K562 (cell line): Measurements from ENCODE around the gene NR1D1.

Source experiments
- ATF7 ChIP-seq: fragments of 450-650 bp; IDR thresholded peaks from 2 replicates; pipeline ENCODE4 v1.7.1; 2014; ENCODE audit warnings: mild to moderate bottlenecking, moderate library complexity
- CBFB ChIP-seq: sonication (generic); formaldehyde crosslinking; IDR thresholded peaks from 2 replicates; pipeline ENCODE4 v1.4.0; 2020; ENCODE audit warnings: mild to moderate bottlenecking, missing genetic modification reagents
- EP300 ChIP-seq: IDR thresholded peaks from 2 replicates; pipeline ENCODE4 v1.6.1; 2012; ENCODE audit warnings: low read length, improper control_type of control experiment
- ILK ChIP-seq: fragments of 450-650 bp; IDR thresholded peaks from 2 replicates; pipeline ENCODE4 v1.6.1; 2016; ENCODE audit warnings: missing genetic modification characterization, low read depth, mild to moderate bottlenecking, missing compliant biosample characterization, moderate library complexity, borderline replicate concordance
- NFIC ChIP-seq: fragments of 450-650 bp; IDR thresholded peaks from 2 replicates; pipeline ENCODE4 v1.6.1; 2017; ENCODE audit warnings: mild to moderate bottlenecking, inconsistent platforms
- PHF21A ChIP-seq: fragments of 450-650 bp; IDR thresholded peaks from 2 replicates; pipeline ENCODE4 v1.6.1; 2017; ENCODE audit warnings: low read depth, borderline replicate concordance
- POLR2A ChIP-seq: fragments of 450-650 bp; conservative IDR thresholded peaks from 2 replicates; pipeline ENCODE4 v1.6.1; 2016
- RFX5 ChIP-seq: IDR thresholded peaks from 2 replicates; pipeline ENCODE4 v1.6.1; 2011; ENCODE audit warnings: low read depth, mild to moderate bottlenecking, improper control_type of control experiment, low read length
- TCF7 ChIP-seq: sonication (generic); IDR thresholded peaks from 2 replicates; pipeline ENCODE4 v1.6.1; 2016; ENCODE audit warnings: antibody characterized with exemption, borderline replicate concordance
- ZNF174 ChIP-seq: fragments of 250-450 bp; sonication (Bioruptor Pico); IDR thresholded peaks from 2 replicates; pipeline ENCODE4 v1.4.0; 2020; ENCODE audit warnings: mild to moderate bottlenecking
- TF ChIP-seq, protein P1 (sequence below), 3 experiments: IDR thresholded peaks in 2 of 3; conservative IDR thresholded peaks in 1 of 3; 2 replicates each; pipeline ENCODE4 v1.5.1; 2011 to 2012; ENCODE audit warnings: low read length in 3 of 3, mild to moderate bottlenecking in 3 of 3, control low read depth in 2 of 3, improper control_type of control experiment in 1 of 3, inconsistent platforms in 1 of 3, low read depth in 1 of 3, mixed read lengths in 1 of 3, moderate library complexity in 1 of 3; ENCODE audit not compliant: insufficient read depth in 2 of 3
- TF ChIP-seq, protein P2 (sequence below): fragments of 250-450 bp; sonication (Bioruptor Pico); IDR thresholded peaks from 2 replicates; pipeline ENCODE4 v1.4.0; 2020
- TF ChIP-seq, protein P3 (sequence below): conservative IDR thresholded peaks from 2 replicates; pipeline ENCODE4 v1.6.1; 2011; ENCODE audit warnings: low read depth, mild to moderate bottlenecking, low read length; ENCODE audit not compliant: control insufficient read depth

DNA sequence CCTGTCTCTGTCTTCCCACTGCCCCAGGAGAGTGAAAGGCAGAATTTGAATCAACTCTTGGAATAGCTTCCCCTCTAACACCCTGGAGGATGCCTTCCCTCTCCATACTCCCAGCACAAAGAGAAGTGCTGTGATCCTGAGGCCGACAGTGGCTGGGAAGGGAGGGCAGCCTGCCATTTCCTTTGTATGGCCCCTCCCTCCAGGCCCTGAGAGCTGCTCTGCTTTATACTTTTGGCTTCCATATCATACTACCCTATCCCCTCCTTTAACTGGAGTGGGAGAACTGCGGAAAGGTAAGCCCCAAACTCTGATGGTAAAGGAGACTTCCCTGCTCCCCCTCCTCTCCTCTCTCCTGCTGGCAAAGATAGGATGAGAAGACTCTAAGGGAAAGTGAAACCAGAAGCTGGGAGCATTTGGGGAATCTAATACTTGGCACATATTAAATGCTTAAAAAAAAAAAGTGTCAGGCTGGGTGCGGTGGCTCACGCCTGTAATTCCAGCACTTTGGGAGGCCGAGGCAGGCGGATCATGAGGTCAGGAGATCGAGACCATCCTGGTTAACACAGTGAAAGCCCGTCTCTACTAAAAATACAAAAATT, 42.1 kb downstream of the NR1D1 start:
- no peak for TF ChIP-seq ILK (tag)
- no peak for TF ChIP-seq TCF7
- TF ChIP-seq, protein P1, sequence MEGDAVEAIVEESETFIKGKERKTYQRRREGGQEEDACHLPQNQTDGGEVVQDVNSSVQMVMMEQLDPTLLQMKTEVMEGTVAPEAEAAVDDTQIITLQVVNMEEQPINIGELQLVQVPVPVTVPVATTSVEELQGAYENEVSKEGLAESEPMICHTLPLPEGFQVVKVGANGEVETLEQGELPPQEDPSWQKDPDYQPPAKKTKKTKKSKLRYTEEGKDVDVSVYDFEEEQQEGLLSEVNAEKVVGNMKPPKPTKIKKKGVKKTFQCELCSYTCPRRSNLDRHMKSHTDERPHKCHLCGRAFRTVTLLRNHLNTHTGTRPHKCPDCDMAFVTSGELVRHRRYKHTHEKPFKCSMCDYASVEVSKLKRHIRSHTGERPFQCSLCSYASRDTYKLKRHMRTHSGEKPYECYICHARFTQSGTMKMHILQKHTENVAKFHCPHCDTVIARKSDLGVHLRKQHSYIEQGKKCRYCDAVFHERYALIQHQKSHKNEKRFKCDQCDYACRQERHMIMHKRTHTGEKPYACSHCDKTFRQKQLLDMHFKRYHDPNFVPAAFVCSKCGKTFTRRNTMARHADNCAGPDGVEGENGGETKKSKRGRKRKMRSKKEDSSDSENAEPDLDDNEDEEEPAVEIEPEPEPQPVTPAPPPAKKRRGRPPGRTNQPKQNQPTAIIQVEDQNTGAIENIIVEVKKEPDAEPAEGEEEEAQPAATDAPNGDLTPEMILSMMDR (IDR thresholded peaks at IDR 0.05 in 2 of 3, conservative IDR thresholded peaks at IDR 0.05 in 1 of 3; ENCODE audit: insufficient read depth in 2 of 3, low read depth in 1 of 3, low read length in 3 of 3) = no peak
- TF ChIP-seq RFX5 = no peak
- TF ChIP-seq ATF7 = no peak
- no peak for TF ChIP-seq PHF21A
- TF ChIP-seq, protein P2, sequence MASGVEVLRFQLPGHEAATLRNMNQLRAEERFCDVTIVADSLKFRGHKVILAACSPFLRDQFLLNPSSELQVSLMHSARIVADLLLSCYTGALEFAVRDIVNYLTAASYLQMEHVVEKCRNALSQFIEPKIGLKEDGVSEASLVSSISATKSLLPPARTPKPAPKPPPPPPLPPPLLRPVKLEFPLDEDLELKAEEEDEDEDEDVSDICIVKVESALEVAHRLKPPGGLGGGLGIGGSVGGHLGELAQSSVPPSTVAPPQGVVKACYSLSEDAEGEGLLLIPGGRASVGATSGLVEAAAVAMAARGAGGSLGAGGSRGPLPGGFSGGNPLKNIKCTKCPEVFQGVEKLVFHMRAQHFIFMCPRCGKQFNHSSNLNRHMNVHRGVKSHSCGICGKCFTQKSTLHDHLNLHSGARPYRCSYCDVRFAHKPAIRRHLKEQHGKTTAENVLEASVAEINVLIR (CRISPR knock-in tag) = no peak
- TF ChIP-seq EP300 = no peak
- no peak for TF ChIP-seq CBFB (CRISPR knock-in tag)
- TF ChIP-seq ZNF174 (CRISPR knock-in tag) = no peak
- TF ChIP-seq NFIC = no peak
- TF ChIP-seq, protein P3, sequence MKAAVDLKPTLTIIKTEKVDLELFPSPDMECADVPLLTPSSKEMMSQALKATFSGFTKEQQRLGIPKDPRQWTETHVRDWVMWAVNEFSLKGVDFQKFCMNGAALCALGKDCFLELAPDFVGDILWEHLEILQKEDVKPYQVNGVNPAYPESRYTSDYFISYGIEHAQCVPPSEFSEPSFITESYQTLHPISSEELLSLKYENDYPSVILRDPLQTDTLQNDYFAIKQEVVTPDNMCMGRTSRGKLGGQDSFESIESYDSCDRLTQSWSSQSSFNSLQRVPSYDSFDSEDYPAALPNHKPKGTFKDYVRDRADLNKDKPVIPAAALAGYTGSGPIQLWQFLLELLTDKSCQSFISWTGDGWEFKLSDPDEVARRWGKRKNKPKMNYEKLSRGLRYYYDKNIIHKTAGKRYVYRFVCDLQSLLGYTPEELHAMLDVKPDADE = no peak
- no peak for TF ChIP-seq POLR2A
